Measurements from ENCODE around the gene AUTS2.

The AUTS2 gene

DNA sequence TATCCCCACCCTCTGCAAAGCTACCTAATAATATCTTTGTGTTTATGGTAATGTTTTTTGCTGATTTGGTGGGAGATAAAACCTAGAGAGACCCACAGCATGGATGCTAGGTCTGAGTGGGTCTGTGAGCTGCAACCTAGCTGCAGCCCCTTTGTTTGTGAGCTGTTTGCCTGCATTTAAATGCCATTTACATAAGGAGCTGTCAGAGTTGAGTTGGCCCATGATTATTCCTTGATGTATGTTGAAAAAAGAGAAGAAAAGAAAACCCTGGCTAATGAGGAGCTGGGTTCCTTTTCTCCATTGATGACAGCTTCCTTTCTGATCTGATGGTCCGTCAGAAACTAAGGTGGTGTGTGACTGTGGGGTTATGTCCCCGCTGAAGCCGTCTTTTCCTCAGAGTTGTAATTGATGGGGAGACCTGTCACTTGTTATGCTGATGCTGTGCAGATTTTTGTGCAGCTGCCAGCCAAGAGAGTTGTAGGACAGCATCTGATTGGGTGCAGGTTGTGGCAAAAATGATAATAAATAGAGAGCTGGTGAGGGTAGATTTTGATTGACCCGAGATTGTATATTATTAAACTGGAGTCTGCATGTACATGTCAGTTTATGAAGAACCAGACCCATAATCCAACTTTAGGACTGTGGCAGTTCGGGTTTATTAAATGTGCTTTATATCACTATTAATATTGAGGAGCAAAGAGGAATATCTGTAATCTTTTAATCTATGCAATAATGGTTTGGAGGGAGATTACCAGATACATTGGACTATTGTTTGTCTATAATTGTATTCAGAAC lies 219.8 kb downstream of the AUTS2 start:
- DNase-seq (ENCODE audit: low read depth in 2 of 2), result no peak

DNA sequence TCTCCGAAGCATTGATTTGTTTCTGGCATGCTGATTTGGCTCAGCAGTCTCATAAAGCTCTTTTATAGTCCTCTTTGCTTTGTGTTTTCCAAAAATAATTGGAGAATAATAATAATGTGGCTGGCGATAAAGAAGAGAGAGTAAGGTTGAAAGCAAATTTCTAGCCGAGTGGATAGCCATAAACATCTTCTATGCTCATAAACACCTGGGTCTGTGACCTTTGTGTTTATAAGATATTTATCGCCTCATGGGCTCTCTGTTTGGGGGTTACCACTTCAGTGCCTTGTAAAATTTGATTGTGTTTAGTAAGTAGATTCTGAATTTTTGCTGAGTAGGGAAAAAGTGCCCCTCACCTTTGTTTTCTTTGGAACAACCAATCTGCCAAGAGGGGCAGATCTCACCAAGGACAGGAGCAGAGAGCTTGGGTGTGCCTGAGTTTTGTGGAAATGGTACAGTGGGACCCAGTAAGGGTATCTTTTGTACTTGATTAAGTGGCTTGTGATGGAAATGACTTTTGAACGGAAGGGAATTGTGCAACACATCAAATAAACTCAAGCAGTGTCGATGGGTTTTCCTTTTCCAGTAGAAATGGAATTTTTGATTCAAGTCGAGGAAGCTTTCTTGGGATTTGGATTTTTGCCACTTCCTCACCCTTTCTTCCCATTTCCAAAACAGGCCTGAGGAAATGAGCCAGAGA lies 220.5 kb downstream of the AUTS2 start:
- DNase-seq (ENCODE audit: low read depth in 2 of 2), result no peak

DNA sequence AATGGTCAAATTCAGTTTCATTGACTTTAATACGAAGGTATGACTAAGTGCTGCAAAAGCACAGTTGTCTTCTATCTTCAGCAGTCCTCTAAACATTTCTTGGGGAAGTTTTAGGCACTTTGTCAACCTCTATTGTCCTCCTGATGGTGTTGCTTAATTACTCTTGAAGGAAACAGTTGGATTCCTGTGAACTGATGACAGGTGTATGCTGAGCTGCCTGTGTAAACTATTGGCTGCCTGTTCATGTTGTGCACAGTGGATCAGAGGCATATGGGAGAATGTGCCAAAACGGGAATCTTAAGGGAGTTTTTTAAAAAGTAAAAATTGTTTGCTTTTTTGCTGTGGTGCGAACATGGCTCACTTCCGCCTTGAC lies 221.0 kb downstream of the AUTS2 start:
- no peak for DNase-seq (ENCODE audit: low read depth in 2 of 2)

DNA sequence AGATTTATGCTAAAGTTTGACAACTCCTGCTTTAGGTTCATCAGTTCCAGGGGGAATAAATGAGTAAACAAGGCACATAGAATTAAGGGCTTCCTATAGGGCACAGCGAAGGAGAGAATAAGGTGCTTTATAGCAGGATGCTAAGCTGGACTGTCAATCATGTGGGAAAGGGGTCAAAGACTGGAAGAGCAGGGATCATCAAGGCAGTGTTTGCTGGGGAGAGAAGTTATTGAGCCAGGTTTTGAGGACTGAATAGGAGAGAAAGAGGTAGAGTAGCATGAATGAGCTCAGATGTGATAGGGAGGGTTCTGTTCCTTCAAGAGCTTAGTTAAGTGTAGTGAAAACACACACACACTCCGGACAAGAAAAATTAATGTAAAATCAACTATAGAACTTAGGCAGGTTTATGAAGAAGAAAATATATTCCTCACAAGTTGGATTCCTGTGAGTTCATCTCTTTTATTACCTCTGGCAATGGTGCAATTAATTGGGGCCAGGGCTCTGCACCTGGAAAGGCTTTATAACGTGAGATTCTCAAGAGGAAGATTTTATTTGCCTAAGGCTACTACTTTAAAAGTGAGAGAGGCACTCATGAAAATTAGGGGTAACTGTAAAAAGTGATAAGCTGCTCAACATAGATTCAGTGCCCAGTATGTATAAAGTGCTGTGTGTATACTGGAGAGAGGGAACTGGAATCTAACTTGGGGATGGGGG lies 222.4 kb downstream of the AUTS2 start:
- no peak for DNase-seq (ENCODE audit: low read depth in 2 of 2)

DNA sequence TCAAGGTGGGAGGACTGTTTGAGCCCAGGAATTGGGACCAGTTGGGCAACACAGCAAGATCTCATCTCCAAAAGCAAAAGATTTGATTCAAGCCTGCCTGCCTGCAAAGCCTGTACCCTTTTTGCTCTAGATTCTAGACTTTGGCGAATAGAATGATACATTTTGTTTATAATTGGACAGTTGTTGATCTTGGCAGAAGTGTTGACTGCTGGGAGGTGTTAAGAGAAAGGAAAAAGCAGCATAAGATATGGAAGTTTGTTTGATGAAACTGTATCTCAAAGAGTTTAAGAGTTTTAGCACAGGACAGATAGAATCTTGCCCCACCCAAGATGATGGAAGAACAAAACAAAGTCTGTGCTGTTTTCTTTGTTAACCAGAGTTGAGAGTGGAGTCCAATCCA lies 224.1 kb downstream of the AUTS2 start:
- DNase-seq (ENCODE audit: low read depth in 2 of 2), result no peak

DNA sequence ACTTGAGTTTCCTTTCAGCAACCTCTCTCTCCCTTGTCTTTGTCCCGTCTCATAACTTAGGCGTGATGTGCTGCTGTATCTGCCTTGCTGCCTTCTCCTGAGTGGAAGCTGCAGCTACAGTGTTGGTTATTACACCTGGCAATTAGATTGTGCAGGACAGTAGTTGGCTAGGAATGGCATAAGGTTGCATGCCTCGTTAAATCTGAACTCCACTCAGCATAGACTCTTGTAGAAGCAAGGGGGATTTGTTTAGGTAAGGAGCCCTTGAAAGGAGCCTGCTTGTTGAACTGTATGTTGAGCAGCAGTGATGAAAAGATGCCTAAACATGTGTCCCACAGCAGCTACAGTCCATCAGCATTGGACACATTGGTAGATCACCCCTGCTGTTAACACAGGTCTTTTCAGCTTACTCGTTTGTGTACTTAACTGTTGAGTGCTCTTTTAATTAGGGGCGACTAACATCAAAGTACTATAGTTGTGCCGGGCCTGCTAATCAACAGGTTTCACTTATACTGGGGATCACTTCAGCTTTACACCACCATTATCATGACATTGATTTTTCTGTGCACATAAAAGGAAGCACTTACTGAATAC lies 225.0 kb downstream of the AUTS2 start:
- no peak for DNase-seq (ENCODE audit: low read depth in 2 of 2)

DNA sequence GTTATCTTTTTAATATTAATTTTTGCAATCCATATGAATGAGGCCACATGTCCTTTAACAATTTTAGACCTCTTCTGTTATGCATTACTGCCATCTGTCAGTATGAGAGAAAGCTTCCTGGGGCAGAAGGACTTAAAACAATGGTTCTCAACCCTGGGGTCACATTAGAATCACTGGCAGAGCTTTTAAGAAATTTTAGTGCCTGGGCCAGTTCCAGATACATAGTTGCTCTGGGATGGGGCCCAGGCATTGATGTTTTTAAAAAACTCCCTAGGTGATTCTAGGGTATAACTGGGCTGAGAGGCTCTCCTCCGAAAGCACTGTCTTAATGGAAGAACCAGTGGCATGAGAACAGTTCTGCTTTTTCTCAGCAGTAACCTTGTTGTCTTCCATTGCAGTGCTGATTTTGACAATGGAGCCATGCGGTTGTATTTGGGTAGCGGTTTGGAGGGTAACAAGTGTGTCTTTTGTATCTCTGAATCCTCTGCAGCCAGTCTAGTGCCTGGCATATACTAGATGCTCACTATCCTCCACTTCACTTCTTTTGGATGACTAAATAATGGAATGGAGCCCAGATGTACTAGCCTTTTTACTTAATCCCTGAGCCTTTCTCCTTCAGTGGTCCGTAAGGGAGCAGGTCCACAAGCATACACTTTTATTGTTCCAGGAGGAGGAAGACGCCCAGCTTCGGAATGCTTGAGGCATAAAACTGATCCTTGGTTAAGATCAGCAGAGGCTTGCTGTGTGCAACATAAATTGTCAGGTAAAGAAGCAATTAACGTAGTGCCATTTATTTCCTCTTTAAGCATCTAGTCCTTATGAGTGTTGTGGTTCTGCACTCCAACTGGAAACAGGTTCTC lies 227.1 kb downstream of the AUTS2 start:
- DNase-seq (ENCODE audit: low read depth in 2 of 2), result no peak

DNA sequence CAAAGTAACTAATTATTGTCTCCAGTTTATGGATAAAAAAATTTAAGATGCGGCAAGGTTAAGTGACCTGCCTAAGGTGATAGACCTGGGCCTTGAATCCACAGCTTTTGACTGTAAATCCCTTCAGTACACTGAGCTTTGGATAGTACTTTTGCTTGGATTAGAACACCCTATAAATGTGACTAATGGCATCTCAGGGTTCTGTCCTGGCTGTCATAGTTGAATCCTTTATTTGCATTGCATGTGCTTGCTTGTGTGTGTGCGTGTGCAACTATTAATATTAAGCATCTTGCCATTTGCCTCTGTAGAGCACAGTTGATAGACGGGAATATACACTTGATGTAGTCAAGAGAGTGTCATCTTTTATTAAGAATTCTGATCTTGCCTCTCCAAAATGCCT lies 228.0 kb downstream of the AUTS2 start:
- DNase-seq (ENCODE audit: low read depth in 2 of 2), result no peak

DNA sequence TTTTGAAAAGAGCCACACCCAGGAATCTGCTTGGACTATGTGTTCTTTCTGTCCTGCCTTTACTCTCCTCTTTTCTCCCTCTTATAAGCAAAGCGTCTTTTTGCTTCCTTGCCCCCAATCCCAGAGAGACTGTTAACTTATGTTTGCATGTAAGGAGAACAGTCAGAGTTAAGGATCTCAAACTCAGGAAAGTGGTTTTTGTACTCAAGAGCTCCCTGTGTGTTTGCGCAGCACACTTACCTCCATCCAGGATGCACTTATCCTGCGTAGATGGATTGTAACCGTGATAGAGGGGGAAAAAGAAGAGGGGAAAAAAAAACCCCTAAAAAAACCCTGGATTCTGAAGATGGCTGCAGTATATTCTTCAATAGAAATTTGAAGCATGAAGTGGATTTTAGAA lies 228.9 kb downstream of the AUTS2 start:
- DNase-seq (ENCODE audit: low read depth in 2 of 2), result no peak

DNA sequence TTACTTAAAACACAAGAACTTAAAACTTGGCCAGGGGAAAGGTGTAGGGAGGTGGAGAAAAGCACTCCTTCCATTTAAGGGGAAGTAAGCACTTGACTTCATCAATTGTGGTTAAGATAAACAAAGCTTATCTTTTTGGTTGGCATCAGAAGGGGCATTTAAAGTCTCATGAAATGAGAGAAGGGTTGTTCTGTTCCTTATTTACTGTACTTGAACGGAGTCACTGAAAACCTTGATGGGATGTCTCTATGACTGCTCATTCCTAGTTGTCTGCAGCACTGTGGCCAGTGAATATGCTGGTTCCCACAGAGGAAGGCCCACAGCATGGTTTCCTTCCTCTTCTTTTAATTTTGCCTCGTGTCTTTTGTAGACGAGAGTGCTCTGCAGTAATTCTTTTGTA lies 229.3 kb downstream of the AUTS2 start:
- no peak for DNase-seq (ENCODE audit: low read depth in 2 of 2)

DNA sequence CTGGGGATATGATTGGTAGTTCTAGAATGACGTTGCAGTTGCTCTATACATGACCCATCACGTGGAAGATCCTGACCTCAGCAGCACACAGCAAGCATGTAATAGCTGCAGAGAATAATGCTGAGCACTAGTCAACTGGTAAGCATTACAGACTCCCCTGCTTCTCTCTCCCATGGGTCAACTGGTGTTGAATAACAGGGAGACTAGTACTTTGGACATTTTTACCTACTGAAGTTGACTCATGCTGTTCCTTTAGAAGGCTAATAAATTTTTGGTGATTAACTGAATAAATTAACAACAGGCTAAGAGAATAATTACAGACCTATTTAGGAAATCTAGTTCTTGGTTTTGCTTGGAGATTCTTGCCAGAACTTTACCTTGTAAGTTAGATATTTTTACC lies 234.1 kb downstream of the AUTS2 start:
- no peak for DNase-seq (ENCODE audit: low read depth in 2 of 2)

DNA sequence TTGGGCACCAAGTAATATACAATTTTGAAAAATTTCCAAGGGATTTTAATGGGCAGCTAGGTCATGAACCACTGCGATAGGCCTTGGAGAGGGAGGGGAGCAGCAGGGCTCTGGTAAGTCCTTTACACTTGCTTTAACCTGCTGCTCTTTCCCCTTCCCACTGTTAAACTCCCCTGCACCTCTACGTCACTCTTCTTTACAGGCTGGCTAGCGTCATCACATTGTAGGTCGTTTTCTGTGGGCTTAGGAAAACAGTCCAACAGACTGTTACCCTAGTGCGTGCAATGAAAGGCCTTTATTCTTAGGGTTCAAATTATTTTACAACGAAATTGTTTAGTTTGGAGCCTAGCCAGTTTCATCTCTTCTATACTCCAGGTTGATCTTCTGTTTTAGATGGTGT lies 235.7 kb downstream of the AUTS2 start:
- no peak for DNase-seq (ENCODE audit: low read depth in 2 of 2)

DNA sequence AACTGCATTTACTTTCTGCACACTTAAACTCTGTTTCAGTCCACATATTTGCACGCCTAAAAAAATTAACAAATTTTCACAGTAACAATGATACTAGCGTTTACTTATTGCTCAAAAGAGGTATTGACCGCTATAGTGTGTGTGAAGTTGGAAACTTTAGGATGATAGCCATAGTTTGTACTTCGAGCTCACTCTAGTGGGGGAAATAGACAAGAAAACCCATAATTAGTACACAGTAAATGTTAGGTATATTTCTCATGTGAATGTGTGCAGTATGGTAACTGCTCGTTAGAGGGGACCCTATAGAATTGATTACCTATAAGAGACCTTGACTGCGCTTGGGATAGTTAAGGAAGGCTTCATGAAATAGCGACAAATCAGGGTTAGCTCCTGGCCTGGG lies 238.4 kb downstream of the AUTS2 start:
- no peak for DNase-seq (ENCODE audit: low read depth in 2 of 2)

DNA sequence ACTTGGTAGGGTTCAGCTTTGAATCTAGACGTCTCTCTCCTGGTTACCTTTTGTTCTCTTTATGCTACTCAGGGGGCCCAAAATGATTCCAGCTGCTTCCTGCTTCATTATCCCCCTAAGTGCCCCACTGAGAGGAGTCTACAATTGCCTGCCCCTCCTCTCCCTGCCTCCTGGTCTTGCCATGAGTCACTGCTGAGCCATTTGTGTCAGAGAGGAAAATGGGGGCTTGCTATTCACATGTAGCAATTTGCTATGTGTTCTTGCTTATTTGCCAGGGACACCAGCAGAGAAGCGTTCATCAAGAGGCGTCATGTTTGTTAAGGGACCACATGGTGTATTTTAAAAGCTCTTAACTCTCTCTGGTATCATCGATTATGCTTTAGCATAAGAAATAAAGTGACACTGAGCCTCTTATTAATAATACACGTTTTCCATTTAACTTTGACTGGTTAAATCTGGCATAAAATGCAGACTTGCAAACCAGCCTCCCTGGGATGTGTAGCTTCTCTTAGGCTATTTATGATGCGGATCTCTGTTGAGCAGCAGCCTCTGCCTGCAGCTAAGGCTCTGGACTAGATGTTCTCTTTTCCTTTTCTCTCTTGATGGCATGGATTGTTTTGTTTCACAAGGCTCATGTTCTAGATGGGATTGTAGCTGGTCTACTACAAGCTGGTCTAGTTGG lies 239.3 kb downstream of the AUTS2 start:
- peak; percentile 53 to 62 for DNase-seq (ENCODE audit: low read depth in 2 of 2)

DNA sequence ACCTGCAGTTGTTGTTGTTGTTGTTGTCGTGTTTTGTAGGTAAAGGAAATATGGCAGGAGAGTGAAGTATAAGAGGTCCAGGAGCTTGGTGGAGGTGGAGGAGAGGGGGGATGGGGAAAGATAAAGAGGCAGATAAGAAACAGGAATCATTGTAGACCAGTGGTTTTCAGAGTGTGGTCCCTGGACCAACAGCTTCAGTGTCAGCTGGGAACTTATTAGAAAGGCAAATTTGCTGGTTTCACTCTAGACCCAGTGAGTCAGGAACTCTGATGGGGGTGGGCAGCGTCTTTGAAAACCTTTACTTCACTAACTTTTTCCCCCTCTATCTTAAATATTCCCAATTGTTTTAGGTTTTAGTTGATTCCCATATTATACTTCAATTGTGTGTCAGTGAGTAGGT lies 241.5 kb downstream of the AUTS2 start:
- DNase-seq (ENCODE audit: low read depth in 2 of 2), result no peak

DNA sequence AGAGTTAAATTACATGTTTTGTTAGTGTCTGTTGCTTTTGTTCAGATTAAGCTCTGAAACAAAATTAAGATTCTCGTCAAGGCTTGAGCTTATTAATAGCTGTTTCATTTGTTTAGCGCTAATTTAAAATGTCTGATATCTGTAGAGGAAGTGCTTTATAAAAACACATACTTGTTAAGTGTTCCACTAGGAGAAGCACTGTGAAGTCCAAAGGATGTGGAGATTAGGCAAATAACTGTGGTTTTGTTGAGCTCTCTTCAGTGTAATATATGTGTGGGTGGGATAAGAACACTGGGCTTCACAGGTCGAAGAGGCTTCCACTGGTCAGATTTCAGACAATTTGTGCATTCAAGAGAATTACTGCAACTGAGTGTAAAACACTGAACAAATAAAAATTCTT lies 242.0 kb downstream of the AUTS2 start:
- DNase-seq (ENCODE audit: low read depth in 2 of 2), result no peak

DNA sequence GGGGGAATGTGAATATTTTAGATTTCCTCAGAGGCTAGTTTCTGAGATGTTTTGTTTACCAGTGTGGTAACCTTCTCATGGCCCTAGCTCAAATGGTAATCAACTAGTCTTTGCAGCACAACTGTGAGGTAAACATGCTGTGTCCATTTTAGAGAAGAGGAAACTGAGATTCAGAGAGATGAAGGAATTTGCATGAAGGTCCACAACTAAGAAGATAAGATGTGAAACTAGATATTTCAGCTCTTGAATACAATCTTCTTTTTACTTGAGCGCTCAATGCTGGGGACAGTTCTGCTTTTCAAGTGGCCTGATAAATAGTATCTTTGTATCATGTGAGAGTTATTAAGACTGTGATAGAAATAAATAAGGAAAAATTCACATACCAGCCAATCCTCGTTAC lies 245.4 kb downstream of the AUTS2 start:
- no peak for DNase-seq (ENCODE audit: low read depth in 2 of 2)

DNA sequence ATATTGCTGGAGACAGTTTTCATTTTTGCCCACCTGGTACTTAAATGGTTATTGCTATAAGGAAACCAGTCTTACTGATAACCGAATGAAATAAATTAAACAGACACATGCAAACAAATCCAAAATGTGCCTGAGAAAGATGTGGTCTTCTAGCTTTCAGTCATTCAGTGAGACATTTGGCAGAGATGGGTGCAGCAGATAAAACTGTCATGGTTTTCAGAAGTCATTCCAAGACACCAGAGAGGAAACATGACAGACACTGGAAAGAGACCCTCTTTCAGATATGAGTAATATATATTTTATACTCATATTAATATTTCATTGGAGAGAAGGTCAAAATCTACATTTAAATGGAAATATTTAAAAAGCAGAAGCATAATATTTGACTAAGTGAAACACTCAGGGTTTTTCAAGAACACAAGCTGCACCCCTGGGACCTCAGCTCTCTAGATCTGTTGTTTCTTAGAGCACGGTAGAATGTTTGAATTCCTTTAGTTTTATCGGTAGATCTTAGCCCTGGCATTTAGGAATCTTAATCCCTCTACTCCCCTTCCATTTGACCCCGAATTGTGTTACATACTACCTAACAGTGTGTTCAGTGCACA lies 246.1 kb downstream of the AUTS2 start:
- DNase-seq (ENCODE audit: low read depth in 2 of 2), result no peak

DNA sequence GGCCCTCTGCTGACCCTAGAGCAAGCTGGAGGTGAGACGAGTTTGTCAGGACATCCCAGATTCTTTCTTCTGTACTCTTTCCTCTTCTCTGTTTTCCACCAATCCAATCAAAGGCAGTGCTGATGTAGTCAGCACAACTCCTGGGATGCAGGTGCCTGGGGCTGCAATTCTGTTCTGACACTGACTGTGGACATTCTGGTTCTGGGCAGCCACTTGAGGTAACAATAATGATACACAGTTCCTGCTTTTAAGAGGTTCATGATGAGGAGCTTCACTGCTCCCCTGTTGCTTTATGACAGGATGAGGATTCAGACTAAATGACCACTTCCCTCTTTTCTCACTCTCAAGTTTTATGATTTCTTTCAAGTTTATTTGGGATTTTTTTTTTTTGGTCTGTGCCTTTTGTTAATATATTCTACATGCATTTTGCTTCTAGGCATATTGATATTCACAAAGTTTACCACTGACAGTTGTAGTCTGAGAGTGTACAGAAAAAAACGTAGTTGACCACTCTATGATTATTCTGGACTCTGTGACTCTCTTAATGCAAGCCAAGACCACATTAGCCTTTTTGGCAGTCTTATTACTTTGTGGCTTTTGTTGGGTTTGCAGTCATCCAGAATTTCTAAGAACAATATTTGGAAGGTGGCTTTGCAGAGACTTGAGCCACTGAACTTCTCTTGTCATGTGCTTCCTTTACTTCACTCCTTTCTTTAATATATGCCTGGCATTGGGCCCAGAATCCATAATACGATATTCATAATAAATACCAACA lies 247.6 kb downstream of the AUTS2 start:
- DNase-seq (ENCODE audit: low read depth in 2 of 2), result no peak
